ENCODE data around the gene UMODL1.
A peak's percentile ranks its signal among the peaks of the same experiment; 100 is the strongest.

Gene UMODL1

DNA sequence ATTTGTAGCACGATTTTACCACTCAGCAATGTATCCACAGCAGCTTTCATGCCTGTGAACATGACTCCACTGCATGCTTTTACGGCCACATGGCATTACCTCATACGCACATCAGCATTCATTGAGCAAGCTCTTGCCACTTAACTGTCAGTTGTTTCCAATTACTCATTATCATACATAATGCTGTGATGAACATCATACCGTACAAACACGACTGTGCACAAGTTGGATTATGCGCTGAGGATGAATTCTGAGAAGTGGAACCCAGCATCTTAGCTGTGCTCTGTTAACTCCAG lies 9.6 kb downstream of the UMODL1 start:
- no peak for DNase-seq

DNA sequence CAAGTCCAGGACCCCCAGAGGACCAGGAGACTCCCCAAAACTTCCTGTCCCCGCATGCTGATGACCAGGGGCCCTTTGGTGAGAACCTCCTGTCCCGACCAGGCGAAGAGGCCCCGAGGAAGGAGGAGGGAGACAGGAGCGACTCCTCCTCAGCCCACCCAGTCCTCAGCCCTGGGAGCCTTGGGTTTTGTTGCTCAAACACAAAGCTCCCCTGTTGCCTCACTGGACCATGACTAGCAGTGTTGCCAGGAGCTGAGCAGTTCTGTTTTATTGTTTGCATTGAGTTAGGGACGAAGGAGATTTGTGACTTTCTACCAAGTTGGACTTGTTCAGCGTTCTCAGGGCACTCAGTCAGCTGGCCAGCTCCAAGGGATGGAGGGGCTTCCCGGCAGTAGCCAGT lies 10.0 kb downstream of the UMODL1 start:
- no peak for DNase-seq

DNA sequence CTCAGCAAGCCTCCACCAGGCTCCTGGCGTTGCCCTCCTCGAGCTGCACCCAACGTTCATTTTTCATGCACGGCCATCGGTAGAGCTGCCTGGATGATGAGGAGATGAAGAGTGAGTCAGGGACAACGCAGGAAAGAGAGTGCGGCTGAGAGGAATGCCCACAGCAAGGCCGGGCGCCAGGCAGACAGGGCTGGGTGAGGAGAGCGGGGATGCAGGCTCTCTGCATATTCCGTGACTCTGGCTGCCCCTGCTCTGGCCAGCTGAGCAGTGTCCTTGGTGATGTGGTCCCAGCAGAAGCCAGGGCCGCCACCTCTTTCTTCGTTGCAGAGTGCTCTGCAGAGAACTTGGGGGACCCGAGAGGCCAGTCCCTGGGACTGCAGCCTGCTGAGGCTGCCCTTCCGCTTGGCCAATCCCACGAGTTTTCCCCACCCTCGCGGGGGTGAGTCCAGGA lies 10.8 kb downstream of the UMODL1 start:
- DNase-seq: no peak

DNA sequence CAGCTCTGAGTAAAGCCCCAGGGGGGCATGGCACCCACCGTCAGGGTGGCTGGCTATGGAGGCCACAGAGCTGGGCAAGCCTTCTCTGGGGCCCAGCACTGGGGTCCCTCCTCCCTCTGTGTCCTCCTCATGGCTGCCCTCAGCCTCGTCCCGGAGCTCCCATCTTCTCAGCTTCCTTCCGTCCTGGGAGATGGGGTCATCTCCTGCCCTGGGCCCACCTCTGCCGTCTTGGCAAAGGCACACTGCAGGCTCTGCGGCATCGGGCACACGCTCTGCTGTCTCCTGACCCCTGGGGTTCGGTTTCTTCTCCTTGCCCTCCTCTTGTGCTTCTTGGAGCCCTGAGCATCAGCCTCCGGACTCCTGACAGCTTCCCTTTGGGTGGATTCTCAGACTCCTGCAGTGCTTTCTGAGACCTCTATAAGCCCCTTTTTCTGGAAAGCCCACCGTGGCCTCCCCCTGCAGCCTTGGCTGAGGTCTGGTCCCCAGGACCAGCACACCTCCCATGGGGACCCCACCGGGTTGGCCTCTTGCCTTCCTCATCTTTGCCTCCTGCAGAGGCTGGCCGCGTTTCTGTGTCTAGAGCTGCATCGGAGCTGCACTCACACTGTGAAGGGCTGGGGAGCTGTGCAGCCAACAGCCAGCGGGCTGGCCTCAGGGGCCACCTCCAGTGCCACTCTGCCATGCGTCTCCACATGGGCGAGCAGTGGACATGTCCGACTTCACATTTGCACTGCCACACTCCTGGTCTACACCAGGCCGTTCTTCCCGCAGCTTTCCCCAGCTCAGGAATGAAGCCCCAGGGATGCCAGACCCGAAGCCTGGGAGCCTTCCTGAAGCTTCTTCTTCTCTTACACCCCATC lies 11.6 kb downstream of the UMODL1 start:
- DNase-seq: no peak

DNA sequence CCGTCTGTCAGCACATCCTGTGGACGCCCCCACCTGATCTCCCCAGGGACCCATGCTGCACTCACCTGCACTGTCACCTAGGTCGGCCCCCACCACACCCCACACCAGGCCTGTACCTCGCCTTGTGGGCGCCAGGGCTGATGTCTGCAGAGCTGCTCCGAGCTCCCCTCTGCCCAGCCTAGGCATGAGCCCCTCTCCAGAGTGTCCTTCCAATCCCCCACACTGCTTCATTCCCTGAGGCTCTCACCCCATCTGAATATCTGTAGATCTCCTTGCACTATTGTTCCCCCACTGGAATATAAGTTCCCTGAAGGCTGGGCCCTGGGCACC lies 12.2 kb downstream of the UMODL1 start:
- no peak for DNase-seq

DNA sequence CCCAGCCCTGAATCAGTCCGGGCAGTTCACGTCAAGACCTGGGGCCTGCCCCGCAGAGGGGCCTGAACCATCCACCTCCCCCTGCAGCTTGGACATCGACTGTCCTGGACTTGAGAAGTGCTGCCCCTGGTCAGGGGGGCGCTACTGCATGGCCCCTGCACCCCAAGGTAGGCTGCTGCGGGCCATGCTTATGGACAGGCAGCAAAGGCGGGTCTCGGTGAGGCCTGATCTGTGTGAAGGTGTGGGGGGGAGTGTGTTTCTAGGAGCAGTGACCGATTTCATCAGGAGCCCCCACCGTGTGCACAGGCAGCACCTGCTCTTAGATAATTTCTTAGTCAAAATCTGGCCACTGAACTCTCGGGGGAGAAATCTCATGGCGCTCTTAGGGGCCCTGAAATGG lies 13.0 kb downstream of the UMODL1 start:
- DNase-seq: no peak

DNA sequence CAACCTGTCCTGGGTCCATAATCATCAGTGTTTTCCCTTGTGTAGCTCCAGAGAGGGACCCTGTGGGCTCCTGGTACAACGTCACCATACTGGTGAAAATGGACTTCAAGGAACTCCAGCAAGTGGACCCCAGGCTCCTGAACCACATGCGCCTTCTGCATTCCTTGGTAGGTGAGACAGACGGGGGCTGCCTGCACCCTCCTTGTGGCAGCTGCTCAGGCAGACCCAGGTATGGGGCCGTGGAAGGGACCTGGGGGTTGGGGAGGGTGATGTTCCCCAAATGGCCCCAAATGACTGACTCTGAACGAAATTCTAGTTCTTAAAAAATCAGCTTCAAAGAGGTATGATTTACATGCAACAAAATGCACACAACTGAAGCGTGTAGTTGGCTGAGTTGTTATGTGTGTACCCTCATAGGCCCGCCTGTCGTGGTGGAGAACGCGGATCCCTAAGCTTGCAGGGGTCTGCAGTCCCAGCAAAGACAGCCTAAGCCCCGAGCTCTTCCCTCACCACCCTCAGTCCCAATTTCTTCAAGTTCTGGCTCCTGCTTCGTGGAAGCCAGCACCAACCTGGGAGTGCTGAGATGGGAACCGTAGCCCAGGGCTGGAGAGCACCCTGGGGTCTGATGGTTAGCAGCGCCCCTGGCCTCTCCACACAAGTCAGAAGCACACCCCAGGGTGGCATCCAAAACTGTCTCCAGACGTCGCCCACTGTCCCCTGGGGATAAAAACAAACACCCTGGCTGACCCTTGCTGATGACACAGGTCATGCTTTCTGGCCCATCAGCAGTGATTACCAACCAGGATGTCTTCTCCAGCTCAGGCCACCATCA lies 14.3 kb downstream of the UMODL1 start:
- DNase-seq: no peak

DNA sequence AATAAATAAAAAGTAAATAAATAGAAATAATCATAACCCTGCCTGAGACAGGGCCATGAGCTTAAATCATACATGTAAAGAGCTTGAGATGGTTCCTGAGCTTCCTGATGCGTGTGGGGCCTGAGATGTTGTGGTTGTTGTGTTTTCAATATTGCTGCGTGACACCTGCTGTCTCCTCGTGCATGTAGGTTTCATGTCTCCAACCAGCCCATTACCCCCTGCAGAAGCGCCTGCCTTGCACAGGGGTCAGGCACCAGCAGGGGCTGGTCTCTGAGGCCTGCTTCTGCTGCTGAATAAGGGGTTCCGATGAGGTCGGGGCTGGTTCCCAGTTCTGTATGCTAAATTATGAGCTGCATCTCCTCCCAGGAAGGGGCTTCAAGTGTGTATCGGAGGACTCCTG lies 15.9 kb downstream of the UMODL1 start:
- no peak for DNase-seq

DNA sequence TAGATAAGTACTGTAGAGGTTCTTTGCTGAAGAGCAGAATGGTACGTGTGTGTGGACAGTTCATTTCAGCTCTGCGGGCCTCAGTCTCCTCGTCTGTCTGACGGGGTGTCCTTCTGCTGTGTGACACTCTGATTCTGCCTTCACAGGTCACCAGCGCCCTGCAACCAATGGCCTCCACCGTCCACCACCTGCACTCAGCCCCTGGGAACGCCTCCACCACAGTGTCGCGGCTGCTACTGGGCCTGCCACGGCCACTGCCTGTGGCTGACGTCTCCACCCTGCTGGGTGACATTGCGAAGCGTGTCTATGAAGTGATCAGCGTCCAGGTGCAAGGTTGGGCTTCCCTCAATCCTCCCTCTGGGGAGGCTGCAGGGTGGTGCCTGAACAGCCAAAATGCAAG lies 17.0 kb downstream of the UMODL1 start:
- DNase-seq: no peak

DNA sequence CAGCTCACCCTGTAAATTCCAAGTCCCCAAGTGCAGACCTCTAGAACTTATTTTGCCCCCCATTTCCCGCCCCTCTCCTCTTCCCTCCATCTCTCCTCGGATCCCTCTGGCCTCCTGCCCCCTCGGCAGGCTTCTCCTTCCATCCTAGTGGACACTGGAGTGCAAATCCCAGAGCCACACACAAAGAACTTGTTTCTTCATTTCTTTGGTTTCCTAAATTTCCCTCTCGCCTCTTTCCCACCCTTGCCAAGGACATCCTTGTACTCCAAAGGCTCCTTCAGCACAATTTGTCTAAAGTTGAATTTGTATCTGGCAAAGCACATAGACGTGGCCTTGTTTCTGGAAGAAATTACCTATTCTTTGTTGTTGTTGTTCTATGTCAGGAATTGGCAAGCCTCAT lies 17.5 kb downstream of the UMODL1 start:
- no peak for DNase-seq

DNA sequence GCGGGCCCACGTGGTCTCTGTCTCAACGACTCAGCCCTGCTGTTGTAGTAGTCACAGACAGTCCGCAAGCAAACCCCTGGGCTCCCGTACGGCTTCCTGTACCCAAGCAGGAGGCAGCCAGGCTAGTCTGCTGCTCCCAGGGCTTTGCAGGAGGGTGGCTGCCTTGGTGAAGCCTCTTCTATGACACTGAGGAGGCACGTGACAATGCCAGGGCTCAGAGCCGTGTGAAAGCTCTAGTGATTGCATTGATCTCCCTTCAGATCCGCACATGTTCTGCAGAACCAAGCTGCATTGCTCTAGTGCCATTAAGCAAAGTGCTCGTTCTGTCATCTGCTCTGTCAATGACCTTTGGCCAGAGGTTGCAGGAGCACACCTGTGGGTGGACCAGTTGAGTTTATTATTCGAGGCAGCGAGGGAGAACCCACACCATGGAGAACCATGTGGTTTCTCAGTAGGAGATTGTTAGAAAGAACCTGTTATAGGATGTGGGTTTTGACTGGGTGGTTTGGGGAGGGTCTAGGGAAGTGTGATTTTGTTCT lies 18.0 kb downstream of the UMODL1 start:
- DNase-seq: no peak

DNA sequence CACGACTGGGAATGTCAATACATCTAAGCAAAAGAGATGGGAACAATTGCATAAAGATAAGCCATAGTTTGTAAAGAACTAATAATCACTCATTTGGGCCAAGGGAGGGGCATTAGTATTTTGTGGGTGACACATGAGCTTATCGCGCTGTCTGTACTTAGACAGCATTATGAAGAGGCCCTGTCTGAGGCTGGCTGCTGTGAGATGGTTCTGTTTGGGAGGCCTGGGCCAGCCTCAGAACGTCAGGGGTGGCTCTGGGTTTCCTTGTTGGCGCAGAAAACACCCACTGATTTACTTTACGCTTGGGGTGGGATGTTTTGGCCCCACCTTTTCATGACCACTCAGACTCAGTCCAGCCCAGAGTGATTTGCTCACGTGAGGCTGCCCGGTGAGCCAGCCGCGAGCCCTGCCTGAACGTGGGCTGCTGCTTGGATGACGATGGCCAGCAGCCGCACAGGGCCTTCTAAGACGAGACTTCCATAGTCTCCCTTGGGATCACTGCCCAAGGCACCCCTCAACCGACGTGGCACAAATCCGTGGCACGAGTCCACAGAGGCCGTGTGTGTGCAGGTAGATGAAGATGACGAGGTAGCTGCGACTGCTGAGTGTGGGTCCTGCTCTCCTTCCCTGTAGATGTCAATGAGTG lies 18.7 kb downstream of the UMODL1 start:
- DNase-seq: no peak

DNA sequence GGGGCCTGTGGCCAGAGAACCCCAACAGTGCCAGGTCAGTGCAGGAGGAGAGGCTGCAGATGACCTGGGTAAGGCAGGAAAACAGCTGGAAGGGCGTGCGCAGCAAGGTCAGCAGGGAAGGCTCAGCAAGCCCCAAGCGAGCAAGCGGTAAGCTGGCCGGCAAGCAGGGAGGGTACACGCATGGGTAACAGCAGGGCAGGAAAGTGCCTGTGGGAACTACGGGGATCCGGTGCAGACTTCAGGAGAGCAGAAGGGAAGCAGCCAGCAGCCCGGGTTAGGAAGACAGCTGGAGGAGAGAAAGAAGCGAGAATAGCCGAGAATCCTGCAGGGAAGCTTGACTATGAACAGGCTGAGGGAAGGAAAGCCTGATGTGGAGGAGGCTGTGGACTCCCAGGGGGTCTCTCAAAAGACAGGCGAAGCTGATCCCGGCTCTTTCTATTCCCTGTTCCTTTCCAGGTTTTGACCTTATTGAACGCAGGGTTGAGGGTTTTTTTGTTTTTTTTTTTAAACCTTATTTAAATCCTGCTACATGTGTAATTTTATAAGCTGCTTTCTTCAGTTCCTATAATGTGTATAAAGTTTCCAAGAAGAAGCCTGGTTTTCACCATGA lies 20.9 kb downstream of the UMODL1 start:
- no peak for DNase-seq

DNA sequence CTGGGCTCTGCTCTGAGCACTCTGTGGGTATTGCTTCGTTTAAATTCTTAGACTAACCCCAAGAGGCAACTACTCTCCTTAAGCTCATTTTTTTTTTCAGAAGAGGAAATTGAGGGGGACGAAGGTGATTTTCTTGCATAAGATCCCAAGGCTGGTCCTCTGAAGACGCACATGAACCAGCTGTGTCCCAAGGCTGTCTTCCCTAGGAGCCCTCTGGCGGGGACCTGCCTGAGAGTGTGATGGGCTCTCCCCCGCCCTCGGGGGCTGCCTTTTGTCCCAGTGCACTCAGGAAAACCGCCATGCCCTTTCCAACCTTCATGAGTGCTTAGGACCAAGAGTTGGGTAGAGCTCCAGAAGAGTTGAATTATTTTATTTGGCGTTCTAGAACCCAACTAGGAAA lies 21.7 kb downstream of the UMODL1 start:
- no peak for DNase-seq

DNA sequence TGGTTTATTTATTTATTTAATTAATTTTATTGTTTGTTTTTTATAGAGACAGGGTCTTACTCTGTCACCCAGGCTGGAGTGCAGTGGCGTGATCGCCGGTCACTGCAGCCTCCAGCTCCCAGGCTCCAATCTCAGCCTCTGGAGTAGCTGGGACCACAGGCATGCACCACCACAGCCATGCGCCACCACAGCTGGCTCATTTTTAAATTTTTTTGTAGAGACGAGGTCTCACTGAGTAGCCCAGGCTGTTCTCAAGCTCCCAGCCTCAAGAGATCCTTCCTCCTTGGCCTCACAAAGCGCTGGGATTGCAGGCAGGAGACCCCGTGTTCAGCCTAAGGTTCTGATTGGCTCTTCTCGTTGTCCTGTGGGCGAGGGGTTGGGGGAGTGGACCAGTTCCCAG lies 22.1 kb downstream of the UMODL1 start:
- DNase-seq: no peak

DNA sequence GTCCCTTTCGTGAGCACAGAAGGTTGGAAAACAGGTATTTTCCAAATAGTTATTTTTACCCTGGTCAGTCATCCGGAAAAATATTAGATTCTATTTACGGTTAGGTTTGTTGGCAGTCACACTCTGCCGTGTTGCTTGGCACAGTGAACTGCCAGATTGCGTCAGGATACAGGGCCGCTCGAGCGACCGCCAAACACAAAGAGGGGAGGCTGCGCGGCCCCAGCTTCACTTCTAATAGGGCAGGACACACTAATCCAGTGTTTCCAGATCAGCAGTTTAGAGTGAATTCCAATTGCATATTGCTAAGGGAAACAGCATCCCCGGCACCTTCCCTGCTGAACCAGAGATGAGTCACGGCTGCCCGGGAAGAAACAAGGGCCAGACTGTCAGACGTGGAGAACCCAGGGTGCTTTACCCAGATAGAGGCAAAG lies 22.9 kb downstream of the UMODL1 start:
- DNase-seq: no peak

DNA sequence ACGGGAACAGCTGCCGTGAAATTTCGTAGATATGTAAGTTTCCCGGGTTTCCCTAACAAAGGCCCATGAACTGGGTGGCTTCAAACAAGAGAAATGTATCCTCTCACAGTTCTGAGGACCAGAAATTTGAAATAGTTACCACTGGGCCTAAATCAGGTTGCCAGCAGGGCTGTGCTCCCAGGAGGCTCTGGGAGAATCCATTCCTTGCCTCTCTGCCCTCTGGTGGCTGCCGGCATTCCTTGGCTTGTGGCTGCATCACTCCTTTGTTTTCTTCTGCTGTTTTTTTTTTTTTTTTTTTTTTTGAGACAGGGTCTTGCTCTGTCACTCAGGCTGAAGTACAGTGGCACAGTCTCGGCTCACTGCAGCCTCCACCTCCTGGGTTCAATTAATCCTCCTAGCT lies 23.7 kb downstream of the UMODL1 start:
- DNase-seq: no peak

DNA sequence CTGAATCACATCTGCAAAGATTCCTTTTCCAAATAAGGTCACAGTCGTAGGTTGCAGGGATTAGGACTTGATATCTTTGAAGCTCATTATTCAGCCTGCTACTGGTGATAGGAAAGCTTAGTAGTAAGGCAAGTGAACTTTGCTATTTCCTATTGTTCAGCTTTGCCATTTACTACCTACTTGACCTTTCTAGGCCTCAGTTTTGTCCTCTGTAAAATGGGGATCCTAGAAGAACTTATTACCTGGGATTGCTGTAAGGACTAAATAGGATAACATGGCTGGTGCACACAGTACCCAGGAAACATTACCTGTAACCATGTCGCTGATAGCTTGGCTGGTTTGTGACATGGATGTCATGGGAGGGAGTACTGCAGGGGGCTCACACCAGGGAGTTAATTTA lies 24.5 kb downstream of the UMODL1 start:
- DNase-seq: no peak

DNA sequence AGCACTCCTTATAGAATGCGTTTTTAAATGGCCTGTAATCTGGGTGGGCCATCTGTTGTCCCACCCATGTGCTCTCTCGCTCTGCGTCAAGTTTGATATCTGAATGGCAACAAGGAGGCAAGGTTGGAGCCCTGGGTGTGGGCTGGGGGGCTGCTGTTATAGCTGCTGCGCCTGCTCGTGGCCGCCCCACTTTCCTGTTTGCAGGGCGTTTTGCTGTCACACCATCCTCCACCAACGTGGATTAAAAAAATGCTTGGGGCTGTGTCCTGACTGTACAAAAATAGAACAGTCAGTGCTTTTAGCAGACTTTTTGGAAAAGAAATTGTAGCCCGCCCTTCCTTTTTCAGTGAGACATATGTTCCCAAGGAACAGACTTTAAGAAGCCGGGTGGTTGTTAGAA lies 25.4 kb downstream of the UMODL1 start:
- DNase-seq: peak; percentile 91

DNA sequence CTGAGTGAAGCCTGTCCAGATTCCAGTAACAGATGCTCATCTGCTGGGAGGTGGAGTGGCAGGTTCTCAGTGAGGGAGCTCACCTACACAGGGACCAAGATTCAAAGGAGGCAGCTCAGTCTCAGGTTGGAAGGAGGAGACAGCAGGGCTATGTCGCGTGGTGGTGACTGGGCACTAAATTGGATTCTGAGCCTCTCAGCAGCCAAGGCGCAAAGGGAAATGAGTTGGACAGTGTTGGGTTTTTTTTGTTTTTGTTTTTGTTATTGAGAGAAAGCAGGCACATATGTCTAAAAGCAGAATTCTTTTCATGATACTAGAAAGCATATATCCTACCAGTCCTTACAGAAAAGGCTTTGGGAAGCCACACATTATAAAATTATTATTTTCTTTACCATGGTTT lies 26.2 kb downstream of the UMODL1 start:
- no peak for DNase-seq

DNA sequence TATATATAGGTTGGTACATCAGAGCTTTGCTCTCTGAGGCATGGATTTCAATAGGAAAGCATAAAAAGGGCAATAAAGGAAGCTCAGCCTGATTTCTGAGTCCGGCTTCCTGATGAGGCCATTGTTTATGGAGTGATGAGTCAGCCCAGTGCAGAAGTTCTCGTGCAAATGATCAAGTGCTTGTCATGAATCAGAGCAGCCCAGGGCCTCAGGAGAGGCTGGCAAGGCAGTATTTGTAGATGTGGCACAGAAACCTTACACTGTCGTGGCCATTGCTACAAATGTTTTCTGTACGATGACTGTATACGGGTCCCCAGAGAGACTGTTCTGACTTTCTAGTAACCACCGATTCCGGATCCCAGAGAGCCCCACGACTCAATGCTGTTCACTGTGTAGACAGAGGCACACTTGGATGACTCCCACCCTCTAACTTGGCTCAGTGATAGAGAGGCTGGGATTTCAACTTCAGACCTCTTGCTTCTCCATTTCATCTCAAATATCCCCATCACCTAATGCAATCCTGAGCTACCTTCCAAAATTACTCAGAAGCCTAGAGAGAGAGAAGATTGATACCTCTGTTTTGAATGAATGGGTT lies 26.8 kb downstream of the UMODL1 start:
- peak; percentile 54 for DNase-seq

DNA sequence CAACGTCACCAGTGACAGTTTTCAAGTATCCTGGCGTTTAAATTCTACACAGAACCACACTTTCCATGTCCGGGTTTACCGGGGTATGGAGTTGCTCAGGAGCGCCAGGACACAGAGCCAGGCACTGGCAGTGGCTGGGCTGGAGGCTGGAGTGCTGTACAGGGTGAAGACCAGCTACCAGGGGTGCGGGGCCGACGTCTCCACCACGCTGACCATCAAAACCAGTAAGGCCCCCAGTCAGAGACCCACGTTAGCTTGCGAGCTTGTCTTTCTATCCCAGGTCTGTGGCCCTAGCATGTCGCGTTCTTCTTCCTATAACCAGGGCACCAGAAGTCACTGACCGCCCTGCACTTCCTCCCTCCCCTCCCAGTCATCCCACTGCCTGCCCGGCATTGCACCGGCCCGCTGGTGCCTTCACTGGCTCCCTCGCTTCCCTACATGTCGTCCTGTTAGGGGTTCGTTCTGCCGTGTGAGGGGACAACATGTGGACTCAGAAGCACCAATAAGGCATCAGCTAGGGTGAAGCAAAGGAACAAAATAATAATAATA lies 27.9 kb downstream of the UMODL1 start:
- no peak for DNase-seq

DNA sequence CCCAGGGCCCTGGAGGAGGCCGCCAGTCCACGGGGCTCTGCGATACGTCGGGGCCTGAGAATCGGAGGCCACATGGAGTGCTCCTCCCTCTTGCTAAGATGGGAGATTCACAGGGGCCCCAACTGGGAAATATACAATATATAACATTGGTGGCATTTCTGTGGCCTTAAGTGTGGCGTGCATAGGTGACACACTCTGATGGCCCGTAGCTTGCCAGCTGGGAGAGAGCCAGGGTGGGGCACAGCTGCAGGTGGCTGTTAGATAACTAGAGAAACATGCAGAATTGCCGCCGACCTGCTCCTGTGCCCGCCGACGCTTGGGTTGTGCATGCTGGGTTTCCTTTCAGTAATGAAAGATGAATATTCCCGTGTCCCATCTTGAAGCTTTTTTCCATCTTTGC lies 30.1 kb downstream of the UMODL1 start:
- peak; percentile 45 for DNase-seq

All from hematopoietic multipotent progenitor cell treated with erythropoietin and hydrocortisone succinate and interleukin-3 and kit ligand, for 8 days (in vitro differentiated cells).